ENCODE measurements around the gene COPE. TPM values are rescaled to one million over a fixed set of nuclear protein-coding genes. Genes with fewer than 3 reads are reported as not detected.

Gene COPE
- total RNA-seq, 1 donor from 2014 or later = 141 TPM

DNA sequence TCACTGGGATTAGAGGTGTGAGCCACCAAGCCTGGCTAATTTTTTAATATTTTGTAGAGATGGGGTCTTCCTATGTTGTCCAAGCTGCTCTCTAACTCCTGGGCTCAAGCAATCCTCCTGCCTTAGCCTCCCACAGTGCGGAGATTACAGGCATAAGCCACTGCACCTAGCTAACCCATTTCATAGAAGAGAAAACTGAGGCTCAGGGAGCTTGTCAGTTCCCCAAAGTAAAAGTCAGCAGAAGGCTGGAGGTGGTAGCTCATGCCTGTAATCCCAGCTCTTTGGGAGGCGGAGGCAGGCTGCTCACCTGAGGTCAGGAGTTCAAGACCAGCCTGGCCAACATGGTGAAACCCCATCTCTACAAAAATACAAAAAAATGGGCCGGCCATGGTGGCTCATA, 30.7 kb upstream of the COPE start:
- intact Hi-C loops (cut with DNase I) = no loop called here
- no peak for DNase-seq
- no peak overlapping the region for H3K27ac ChIP-seq
- no peaks in the 10 kb centered on the region for H3K27me3 ChIP-seq
- H3K9me3 ChIP-seq = no peaks in the 10 kb centered on the region
- H3K4me1 ChIP-seq = no peaks in the 10 kb centered on the region
- no peak for ATAC-seq
- no peak overlapping the region for H3K4me3 ChIP-seq
- TF ChIP-seq, protein P1, sequence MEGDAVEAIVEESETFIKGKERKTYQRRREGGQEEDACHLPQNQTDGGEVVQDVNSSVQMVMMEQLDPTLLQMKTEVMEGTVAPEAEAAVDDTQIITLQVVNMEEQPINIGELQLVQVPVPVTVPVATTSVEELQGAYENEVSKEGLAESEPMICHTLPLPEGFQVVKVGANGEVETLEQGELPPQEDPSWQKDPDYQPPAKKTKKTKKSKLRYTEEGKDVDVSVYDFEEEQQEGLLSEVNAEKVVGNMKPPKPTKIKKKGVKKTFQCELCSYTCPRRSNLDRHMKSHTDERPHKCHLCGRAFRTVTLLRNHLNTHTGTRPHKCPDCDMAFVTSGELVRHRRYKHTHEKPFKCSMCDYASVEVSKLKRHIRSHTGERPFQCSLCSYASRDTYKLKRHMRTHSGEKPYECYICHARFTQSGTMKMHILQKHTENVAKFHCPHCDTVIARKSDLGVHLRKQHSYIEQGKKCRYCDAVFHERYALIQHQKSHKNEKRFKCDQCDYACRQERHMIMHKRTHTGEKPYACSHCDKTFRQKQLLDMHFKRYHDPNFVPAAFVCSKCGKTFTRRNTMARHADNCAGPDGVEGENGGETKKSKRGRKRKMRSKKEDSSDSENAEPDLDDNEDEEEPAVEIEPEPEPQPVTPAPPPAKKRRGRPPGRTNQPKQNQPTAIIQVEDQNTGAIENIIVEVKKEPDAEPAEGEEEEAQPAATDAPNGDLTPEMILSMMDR (IDR thresholded peaks at IDR 0.05) = no peak
- no peaks in the 10 kb centered on the region for H3K36me3 ChIP-seq

DNA sequence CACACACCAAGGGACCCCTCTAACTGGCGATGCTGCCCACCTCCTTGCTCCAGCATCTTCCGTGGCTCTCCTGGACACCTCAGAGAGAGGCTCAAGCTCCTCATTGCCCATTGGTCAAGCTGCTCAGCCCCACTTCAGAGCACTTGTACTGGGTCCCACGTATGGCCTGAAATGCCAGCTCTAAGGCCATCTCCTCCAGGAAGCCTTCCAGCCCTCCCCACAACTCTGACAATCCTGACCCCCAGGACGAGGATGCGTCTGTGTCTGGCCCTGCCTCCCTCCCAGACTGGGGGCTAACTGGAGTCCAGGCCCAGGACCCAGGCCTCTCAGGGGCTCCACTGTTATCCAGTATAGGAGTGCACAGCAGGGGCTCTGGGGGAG, 29.8 kb upstream of the COPE start:
- Histone ChIP-seq H3K36me3 (no peaks in the 10 kb centered on the region), H3K4me1 (no peaks in the 10 kb centered on the region), H3K4me3 (no peak overlapping the region), H3K9me3 (no peaks in the 10 kb centered on the region), H3K27me3 (no peaks in the 10 kb centered on the region), H3K27ac (no peak overlapping the region)
- no peak for ATAC-seq
- intact Hi-C loops (cut with DNase I) = no loop called here
- no peak for DNase-seq
- TF ChIP-seq, protein P1 (IDR thresholded peaks at IDR 0.05) = no peak

DNA sequence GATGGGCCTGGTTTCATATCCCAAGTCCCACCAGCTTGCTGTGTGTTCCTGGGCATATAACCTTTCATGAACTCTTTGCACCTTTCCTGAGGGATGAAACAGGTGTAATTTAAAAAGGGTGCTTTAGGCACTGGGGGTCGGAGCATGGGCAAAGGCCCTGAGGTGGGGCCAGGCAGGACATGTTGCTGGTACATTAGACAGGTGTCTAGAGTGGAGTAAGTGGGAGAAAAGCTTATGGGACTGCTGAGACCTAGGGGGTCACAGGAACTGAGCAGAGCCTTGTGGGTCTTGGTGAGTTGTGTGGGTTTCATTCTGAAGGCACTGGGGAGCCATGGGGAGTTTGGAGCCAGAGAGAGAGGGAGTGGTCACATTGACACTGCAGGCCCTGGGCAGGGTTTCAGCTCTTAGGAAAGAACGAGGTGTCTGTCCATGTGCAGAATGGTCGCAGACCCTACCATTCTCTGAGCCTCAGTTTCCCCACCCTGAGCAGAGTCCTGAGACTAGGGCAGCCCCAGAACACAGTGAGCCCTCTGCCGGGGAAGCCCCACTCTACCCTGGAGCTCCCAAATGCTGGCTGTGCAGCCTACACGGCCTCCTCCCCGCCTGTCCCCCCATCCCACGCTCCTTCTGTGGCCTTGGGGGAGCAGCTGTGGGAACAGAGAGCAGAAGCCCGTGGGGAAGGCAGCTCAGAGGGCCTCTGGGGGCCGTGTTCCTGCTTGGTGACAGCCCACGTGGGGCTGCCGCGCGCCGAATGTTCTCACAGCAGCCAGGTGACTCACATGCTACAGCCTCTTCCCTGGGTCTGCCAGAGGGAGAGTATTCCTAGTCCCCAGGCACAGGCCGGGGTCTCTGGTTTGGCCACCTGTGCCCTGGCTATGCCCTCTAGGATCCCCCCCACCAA, 29.1 kb upstream of the COPE start:
- ATAC-seq = no peak
- TF ChIP-seq, protein P1 (IDR thresholded peaks at IDR 0.05) = no peak
- no peaks in the 10 kb centered on the region for H3K9me3 ChIP-seq
- H3K27ac ChIP-seq = no peak overlapping the region
- H3K27me3 ChIP-seq = no peaks in the 10 kb centered on the region
- intact Hi-C loops (cut with DNase I) = no loop called here
- no peaks in the 10 kb centered on the region for H3K36me3 ChIP-seq
- no peak for DNase-seq
- no peak overlapping the region for H3K4me3 ChIP-seq
- no peaks in the 10 kb centered on the region for H3K4me1 ChIP-seq

DNA sequence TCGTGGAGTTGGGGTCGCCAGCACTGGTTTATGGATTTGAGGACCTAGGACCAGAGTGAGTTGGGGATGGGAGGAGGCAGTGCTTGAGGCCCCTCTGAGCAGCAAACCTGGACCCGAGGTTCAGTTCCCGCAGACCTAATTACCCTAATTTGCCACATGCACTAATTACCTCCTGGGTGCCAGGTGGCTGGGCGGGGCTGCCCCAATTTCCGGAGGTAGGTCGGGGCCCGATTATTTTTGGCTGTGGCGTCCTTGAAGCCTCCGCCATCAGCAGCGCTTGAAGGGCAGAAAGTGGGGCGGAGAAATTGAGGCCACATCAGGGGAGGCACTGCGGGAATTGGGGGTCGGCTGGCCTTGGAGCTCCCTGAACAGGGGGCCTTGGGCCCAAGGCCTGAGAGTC, 27.7 kb upstream of the COPE start:
- no peaks in the 10 kb centered on the region for H3K4me1 ChIP-seq
- intact Hi-C loops (cut with DNase I) = no loop called here
- TF ChIP-seq, protein P1 (IDR thresholded peaks at IDR 0.05) = no peak
- DNase-seq = no peak
- H3K36me3 ChIP-seq = no peaks in the 10 kb centered on the region
- no peak for ATAC-seq
- no peaks in the 10 kb centered on the region for H3K9me3 ChIP-seq
- no peaks in the 10 kb centered on the region for H3K27me3 ChIP-seq
- H3K27ac ChIP-seq = no peak overlapping the region
- no peak overlapping the region for H3K4me3 ChIP-seq

DNA sequence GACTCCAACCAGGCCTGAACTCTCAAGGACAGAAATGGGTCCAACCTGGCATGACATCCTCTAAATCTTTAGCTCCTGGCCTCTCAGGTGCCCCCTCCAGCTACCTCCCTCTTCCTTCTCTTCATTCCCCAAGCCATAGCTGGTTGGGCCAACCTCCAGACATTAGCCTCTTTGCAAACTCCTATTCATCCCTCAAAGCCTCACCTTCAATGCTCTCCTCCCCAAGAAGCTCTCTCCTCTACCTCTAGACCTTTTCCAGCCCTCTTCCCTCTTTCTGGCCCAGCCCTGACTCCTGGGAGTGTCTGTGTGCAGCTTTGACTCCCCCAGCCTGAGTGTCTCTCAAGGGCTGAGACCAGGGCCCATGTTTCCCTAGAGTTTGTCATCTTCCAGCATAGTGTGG, 27.1 kb upstream of the COPE start:
- intact Hi-C loops (cut with DNase I) = no loop called here
- ATAC-seq = no peak

More for the DNA sequence above, 27.1 kb upstream of the COPE start:
- no peaks in the 10 kb centered on the region for H3K27me3 ChIP-seq
- DNase-seq = no peak
- no peaks in the 10 kb centered on the region for H3K36me3 ChIP-seq
- no peak overlapping the region for H3K27ac ChIP-seq
- peaks cover 4% of the 10 kb centered on the region for H3K4me1 ChIP-seq
- H3K9me3 ChIP-seq = no peaks in the 10 kb centered on the region
- TF ChIP-seq, protein P1 (IDR thresholded peaks at IDR 0.05) = no peak
- no peak overlapping the region for H3K4me3 ChIP-seq

Measured in upper lobe of right lung (tissue), 1 donor.